ENCODE results near the gene COQ8A.
"Not testable (repeated sequence)": the region's sequence is repeated elsewhere in the genome, so short reads cannot be mapped to it uniquely, and the experiment has no call there.

- TF ChIP-seq CTCF (conservative IDR thresholded peaks at IDR 0.05; ENCODE audit: low read length); EZH2phosphoT487 (IDR thresholded peaks at IDR 0.05; ENCODE audit: borderline replicate concordance): not testable (repeated sequence)
Measured at GRCh38 chr1:226929260-226930111, 10.6 kb upstream of the COQ8A start.
